Uterus (tissue), 2 donors: ENCODE results near the gene SLC4A5.

Experiments
- CTCF ChIP-seq, 4 experiments: fragments of 200-600 bp in 2 of 4; fragments of 450-650 bp in 2 of 4; sonication (generic) in 2 of 4; IDR thresholded peaks; one replicate each; pipeline ENCODE4 v1.5.1; 2016 to 2019; ENCODE audit warnings: antibody characterized with exemption in 4 of 4, mild to moderate bottlenecking in 2 of 4, moderate library complexity in 1 of 4
- POLR2A ChIP-seq, 2 donors: fragments of 450-650 bp; IDR thresholded peaks; one replicate each; pipeline ENCODE4 v1.6.1; 2016; ENCODE audit warnings: antibody characterized with exemption in 2 of 2, mild to moderate bottlenecking in 1 of 2, moderate library complexity in 1 of 2

- TF ChIP-seq CTCF (IDR thresholded peaks at IDR 0.05): no peak
- no peak for TF ChIP-seq POLR2A (IDR thresholded peaks at IDR 0.05)
These were observed 165.5 kb downstream of the SLC4A5 start for GRCh38 chr2:74177696-74178095.
